Measurements from ENCODE around the gene PGAM2. TPM values are rescaled to one million over a fixed set of nuclear protein-coding genes. Genes with fewer than 3 reads are reported as not detected.

The PGAM2 gene
- total and polyA plus RNA-seq, 2 experiments from 2014 or later, result not detected

DNA sequence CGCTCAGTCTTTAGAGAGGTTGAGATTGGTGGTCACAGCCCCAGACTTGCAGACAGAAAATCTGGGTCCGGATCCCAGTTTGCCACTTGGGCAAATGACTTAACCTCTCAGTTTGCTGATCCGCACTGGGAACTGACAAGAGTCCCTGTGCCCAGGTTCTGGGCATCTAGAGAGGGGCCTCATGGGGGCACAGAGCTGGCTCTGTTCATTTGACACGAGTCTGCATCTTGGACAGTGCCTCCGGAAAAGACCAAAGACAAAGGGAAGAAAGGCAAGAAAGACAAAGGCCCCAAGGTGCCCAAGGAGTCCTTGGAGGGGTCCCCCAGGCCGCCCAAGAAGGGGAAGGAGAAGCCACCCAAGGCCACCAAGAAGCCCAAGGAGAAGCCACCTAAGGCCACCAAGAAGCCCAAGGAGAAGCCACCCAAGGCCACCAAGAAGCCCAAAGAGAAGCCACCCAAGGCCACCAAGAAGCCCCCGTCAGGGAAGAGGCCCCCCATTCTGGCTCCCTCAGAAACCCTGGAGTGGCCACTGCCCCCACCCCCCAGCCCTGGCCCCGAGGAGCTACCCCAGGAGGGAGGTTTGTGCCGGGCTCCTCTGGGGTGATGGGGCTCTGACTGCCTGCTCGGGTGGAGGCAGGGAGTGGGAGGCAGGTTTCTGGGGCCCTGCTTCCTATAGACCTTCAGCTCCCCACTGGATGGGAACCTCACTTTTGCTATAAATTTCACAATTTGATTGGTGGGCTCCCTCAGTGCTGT is 41.1 kb upstream of the PGAM2 start:
- Histone ChIP-seq H3K79me2 (ENCODE audit: insufficient read depth) (peaks cover 26% of the 10 kb centered on the region), H3K9me2 (ENCODE audit: insufficient read depth) (no peaks in the 10 kb centered on the region), H3F3A (ENCODE audit: insufficient read depth) (peaks cover 20% of the 10 kb centered on the region), H4K20me1 (ENCODE audit: insufficient read depth) (no peaks in the 10 kb centered on the region), H3K4me2 (ENCODE audit: unreplicated experiment) (peak overlapping the region; percentile 76), H3K4me1 (ENCODE audit: insufficient read depth) (peaks cover 28% of the 10 kb centered on the region), H2AFZ (no peak overlapping the region), H3K4me3 (peak overlapping the region; percentile 70), H3K27ac (no peak overlapping the region), H3K9me3 (ENCODE audit: low read depth) (no peaks in the 10 kb centered on the region), H3K36me3 (ENCODE audit: low read depth) (no peaks in the 10 kb centered on the region), H3K9ac (peak overlapping the region; percentile 85; the same call in 1 of the 2 replicates), H3K27me3 (replicated peaks; ENCODE audit: insufficient read depth) (no peaks in the 10 kb centered on the region)
- in situ Hi-C loops (cut with MboI), result no loop called here
- WGBS, 2 experiments (ENCODE audit: low coverage in 1 of 2, low lambda C conversion rate in 2 of 2, missing lambda C conversion rate in 2 of 2), result 51 to 62% methylated on average over 8 to 10 of the region's 10 CpGs
- DNase-seq, result no peak
- TF ChIP-seq EZH2phosphoT487 (IDR thresholded peaks at IDR 0.05; ENCODE audit: insufficient read depth, low read depth) (no peak), EZH2 (IDR thresholded peaks at IDR 0.05; ENCODE audit: insufficient read depth, poor library complexity, severe bottlenecking) (no peak)

DNA sequence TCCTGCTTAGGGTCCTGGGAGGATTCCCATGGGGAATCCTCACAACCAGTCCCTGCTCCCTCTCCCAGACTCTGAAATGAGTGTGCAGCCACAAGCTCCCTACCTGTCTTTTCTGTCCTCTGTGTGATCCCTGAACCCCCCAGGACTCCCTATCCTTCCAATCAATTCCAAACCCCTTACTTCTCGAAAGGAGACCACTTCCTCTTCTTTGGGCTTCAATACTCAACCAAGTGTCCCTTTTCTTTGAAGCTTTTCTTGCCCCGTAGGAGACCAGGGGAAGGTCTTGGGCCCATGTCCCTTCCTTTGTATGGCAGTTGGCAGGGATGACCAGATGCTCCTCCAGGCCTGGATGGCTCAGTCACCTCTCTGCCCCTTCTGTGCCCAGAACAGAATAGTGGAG is 40.5 kb upstream of the PGAM2 start:
- Histone ChIP-seq H3K4me1 (ENCODE audit: insufficient read depth) (peaks cover 28% of the 10 kb centered on the region), H3F3A (ENCODE audit: insufficient read depth) (peaks cover 20% of the 10 kb centered on the region), H4K20me1 (ENCODE audit: insufficient read depth) (no peaks in the 10 kb centered on the region), H3K9me3 (ENCODE audit: low read depth) (no peaks in the 10 kb centered on the region), H3K36me3 (ENCODE audit: low read depth) (no peaks in the 10 kb centered on the region), H2AFZ (no peak overlapping the region), H3K9me2 (ENCODE audit: insufficient read depth) (no peaks in the 10 kb centered on the region), H3K27ac (peak overlapping the region; percentile 51), H3K79me2 (ENCODE audit: insufficient read depth) (peaks cover 26% of the 10 kb centered on the region), H3K4me3 (peak overlapping the region; percentile 70), H3K4me2 (ENCODE audit: unreplicated experiment) (peak overlapping the region; percentile 76), H3K27me3 (replicated peaks; ENCODE audit: insufficient read depth) (no peaks in the 10 kb centered on the region), H3K9ac (peak overlapping the region; percentile 85)
- no peak for DNase-seq
- 32 to 43% methylated on average over 2 of the region's 2 CpGs for WGBS, 2 experiments (ENCODE audit: low coverage in 1 of 2, low lambda C conversion rate in 2 of 2, missing lambda C conversion rate in 2 of 2)
- in situ Hi-C loops (cut with MboI), result no loop called here
- TF ChIP-seq EZH2 (IDR thresholded peaks at IDR 0.05; ENCODE audit: insufficient read depth, poor library complexity, severe bottlenecking) (no peak), EZH2phosphoT487 (IDR thresholded peaks at IDR 0.05; ENCODE audit: insufficient read depth, low read depth) (no peak)

DNA sequence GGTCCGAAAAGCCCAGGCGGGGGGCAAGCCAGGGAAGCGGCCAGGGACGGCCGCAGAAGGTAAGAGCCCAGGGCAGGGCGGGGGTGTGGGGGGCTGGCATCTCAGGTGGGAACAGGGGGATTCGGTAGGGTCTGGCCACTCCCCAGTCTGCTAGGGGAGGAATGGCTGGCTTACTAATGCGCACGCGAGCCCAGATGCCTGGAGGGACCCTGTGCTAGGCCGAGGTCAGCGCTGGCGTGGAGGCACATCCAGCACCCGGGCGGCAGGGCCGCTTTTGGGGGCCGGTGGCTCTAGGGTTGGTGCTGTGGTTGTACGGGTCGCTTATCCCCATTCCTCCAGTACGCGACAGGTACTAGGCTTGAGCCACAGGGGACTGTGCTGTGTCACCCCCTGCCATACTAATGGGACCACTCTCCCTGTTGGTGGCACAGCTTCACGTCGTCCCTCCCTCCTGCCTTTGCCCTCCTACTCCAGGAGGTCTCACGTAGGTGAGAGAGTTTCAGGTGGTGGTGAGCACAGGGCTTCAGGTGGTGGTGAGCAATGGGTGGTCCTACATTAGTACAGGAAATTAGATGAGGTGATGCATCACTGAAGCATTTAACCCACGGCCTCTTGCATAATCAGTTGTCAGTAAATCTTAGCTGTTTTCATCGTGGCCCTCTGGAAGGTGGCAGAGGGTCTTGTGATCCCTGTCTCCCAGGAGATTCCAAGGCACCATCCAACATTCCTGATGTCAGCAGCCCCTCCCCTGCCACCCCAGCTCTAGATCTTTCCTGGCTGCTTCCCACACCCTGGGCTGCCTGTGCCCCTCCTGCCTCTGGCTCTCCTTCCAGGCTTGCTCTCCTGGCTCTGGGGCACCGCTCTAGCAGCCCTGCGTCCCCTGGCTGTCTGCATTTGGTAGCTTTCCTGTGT is 39.7 kb upstream of the PGAM2 start:
- peaks cover 26% of the 10 kb centered on the region for H3K79me2 ChIP-seq (ENCODE audit: insufficient read depth)
- peak overlapping the region; percentile 57 for H2AFZ ChIP-seq
- H3F3A ChIP-seq (ENCODE audit: insufficient read depth), result peaks cover 26% of the 10 kb centered on the region
- no peaks in the 10 kb centered on the region for H3K9me2 ChIP-seq (ENCODE audit: insufficient read depth)
- H3K36me3 ChIP-seq (ENCODE audit: low read depth), result no peaks in the 10 kb centered on the region
- H3K4me2 ChIP-seq (ENCODE audit: unreplicated experiment), result peak overlapping the region; percentile 76
- TF ChIP-seq EZH2 (IDR thresholded peaks at IDR 0.05; ENCODE audit: insufficient read depth, poor library complexity, severe bottlenecking), result no peak
- WGBS, 2 experiments (ENCODE audit: low coverage in 1 of 2, low lambda C conversion rate in 2 of 2, missing lambda C conversion rate in 2 of 2), result 3 to 4% methylated on average over 26 to 28 of the region's 28 CpGs
- peak overlapping the region; percentile 51 for H3K27ac ChIP-seq
- DNase-seq, result peak; percentile 80
- H3K4me1 ChIP-seq (ENCODE audit: insufficient read depth), result peaks cover 34% of the 10 kb centered on the region
- peak overlapping the region; percentile 70 for H3K4me3 ChIP-seq
- H3K27me3 ChIP-seq (replicated peaks; ENCODE audit: insufficient read depth), result no peaks in the 10 kb centered on the region
- H3K9ac ChIP-seq, result peak overlapping the region; percentile 85
- H3K9me3 ChIP-seq (ENCODE audit: low read depth), result no peaks in the 10 kb centered on the region
- in situ Hi-C loops (cut with MboI), result no loop called here
- H4K20me1 ChIP-seq (ENCODE audit: insufficient read depth), result no peaks in the 10 kb centered on the region

DNA sequence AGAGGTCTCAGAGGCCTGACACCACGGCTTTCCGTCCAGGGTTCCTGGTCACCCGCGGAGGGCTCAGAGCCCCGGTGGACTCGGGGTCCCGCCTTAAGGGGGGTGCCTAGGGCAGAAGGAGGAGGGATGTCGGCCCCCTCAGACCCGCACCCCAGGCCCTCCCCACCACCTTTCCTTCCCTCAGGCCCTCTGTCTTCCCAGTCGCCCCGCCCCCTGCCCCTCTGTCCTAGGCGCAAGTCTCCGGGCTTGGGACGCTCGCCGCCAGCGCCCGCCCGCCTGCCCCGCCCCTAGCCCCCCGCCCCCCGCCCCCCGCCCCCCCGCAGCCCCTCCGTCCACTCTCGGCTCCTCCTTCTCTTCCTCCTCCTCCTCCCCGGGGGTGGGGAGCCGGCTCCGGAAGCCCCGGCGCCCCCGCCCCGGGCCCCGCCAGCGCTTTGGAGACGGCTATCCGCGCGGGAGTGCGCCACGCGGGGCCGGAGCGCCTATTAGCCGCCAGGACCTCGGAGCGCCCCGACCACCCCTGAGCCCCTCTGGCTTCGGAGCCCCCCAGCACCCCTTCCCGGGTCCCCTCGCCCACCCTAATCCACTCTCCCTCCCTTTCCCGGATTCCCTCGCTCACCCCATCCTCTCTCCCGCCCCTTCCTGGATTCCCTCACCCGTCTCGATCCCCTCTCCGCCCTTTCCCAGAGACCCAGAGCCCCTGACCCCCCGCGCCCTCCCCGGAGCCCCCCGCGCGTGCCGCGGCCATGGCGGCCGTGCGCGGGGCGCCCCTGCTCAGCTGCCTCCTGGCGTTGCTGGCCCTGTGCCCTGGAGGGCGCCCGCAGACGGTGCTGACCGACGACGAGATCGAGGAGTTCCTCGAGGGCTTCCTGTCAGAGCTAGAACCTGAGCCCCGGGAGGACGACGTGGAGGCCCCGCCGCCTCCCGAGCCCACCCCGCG is 38.8 kb upstream of the PGAM2 start, which contains the start of gene AEBP1:
Gene AEBP1, plus strand, starts transcription at position 423 of the 937 bp plus-strand sequence. Its CDS starts 321 bp downstream, at position 744.
- in situ Hi-C loops (cut with MboI), result no loop called here
- peaks cover 32% of the 10 kb centered on the region for H3F3A ChIP-seq (ENCODE audit: insufficient read depth)
- peak within 1 kb of the TSS; percentile 86 for H3K27ac ChIP-seq
- WGBS, 2 experiments (ENCODE audit: low coverage in 1 of 2, low lambda C conversion rate in 2 of 2, missing lambda C conversion rate in 2 of 2), result 9 to 17% methylated on average over 15 to 86 of the region's 87 CpGs
- H3K27me3 ChIP-seq (replicated peaks; ENCODE audit: insufficient read depth), result no peaks in the 10 kb centered on the region
- no peaks in the 10 kb centered on the region for H4K20me1 ChIP-seq (ENCODE audit: insufficient read depth)
- H3K36me3 ChIP-seq (ENCODE audit: low read depth), result no peaks in the 10 kb centered on the region
- H3K4me3 ChIP-seq, result peak within 1 kb of the TSS; percentile 70
- no peak for TF ChIP-seq EZH2phosphoT487 (IDR thresholded peaks at IDR 0.05; ENCODE audit: insufficient read depth, low read depth)
- TF ChIP-seq EZH2 (IDR thresholded peaks at IDR 0.05; ENCODE audit: insufficient read depth, poor library complexity, severe bottlenecking), result no peak
- peak within 1 kb of the TSS; percentile 57 for H2AFZ ChIP-seq
- no peaks in the 10 kb centered on the region for H3K9me3 ChIP-seq (ENCODE audit: low read depth)
- peaks cover 26% of the 10 kb centered on the region for H3K79me2 ChIP-seq (ENCODE audit: insufficient read depth)
- peaks cover 35% of the 10 kb centered on the region for H3K4me1 ChIP-seq (ENCODE audit: insufficient read depth)
- H3K9me2 ChIP-seq (ENCODE audit: insufficient read depth), result no peaks in the 10 kb centered on the region
- peak within 1 kb of the TSS; percentile 76 for H3K4me2 ChIP-seq (ENCODE audit: unreplicated experiment)
- peak within 1 kb of the TSS; percentile 85 for H3K9ac ChIP-seq
- DNase-seq, result peak; percentile 65
